ENCODE results near the gene MMRN2.

MMRN2 gene

GRCh38 chr10:86970162-86970981, 13.0 kb upstream of the MMRN2 start:
- DNase-seq, result no peak

GRCh38 chr10:86969421-86970041, 12.1 kb upstream of the MMRN2 start:
- DNase-seq, result no peak

DNA sequence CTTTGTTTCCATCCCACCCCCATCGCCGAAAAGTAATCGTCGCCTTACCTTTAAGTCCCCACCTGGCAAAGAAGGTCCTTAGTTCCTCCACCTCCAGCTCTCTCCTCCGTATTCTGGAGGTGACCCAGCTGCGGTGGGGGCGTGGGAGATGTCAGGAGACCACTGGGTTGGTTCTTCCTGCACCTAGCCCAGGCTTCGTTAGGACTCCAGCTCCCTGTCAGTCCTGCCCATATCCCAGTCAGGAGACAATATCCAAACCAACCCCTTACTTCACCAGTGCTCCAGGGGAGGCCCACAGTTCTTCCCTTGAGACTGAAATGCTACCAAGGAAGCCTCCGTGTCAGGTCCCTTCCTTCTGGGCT, 11.6 kb upstream of the MMRN2 start:
- DNase-seq, result no peak

- DNase-seq, result no peak
Measured at GRCh38 chr10:86968271-86968993, 11.0 kb upstream of the MMRN2 start, which contains the start of gene ADIRF. ADIRF (plus strand) TSS chr10:86968482; CDS start chr10:86968545, 63 bp downstream.

DNA sequence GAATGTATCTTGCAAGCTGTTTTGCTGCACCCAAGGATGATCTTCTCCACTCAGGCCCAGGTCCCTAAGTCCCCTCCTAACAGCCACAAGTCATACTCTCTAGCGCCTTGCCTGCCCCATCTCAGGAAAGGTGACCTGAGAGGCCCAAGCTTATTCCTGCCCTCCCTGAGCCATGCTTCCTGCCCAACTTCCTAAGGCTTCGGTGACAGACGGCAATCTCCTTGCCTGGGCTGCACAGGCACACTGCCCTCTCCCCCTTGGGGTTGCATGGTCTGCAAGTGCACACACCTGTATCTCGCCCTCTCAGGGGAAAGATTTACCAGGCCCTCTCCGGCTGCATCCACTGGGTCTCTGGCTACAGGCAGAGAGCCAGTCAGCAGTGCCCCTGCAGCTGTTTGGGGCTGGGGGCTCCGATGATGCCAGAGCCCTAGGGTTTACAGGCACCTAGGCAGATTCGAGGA, 10.1 kb upstream of the MMRN2 start:
- DNase-seq, result no peak

DNA sequence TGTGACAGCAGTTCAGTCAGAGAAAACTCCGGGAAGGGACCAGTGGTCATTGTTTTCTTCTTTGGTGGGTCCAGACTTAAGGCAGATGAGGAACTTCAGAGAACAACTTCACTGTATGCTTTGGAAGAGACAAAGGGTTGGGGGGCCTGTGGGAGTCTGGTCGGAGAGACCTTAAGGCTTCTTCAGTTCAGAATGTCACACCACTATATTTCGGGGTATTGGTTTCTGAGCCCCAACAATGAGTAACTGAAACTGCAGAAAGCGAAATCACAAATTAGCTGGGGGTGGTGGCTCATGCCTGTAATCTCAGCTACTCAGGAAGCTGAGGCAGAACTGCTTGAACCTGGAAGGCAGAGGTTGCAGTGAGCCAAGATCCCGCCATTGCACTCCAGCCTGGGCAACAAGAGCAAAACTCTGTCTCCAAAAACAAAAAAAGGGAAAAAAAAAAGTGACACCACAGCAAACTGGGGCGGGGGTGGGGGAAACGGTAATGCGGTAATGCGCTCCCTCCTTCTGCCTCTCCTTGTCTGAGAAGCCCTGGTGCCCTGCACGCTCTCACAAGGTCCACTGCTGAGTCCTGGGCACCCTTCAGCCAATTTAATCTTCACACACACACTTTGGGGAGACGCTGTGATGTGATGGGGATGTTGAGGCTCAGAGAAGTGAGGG, 8.7 kb upstream of the MMRN2 start:
- DNase-seq, result peak; percentile 45

GRCh38 chr10:86964847-86965190, 7.4 kb upstream of the MMRN2 start:
- DNase-seq, result no peak

DNA sequence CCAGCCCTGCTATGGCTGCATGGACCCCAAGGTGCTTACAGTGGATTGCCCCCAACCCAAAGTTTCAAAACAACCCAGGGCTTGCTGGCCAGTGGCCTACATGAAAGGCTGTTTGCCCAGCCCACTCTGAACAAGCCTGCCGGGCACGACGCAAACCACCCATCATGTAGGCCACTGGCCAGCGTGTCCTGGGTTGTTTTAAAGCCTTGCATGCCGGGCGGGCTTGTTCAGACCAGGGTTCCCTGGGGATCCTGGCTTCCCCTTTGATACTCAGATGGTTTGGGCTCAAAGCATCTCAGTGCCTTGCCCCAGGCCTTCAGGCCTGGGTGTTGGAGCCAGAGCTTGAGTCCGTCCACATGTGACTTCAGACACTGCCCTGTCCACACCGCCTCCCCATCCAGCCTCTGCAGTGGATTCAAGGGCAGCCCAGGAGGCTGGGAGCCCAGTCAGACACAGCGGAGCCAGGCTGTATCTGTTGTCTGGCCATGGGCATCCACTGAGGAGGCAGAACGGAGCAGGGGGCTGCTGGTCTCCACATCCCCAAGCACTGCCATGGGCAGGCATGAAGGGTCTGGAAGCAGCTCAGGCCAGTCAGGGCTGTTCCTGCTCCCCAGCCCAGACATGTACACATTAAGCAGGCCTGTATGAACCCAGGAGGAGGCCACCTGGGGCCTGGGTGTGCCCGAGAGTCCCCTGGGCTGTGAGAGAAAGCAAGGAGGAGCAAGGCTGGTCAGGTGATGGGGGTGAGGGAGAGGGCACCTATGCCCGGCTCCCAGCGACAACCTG, 6.8 kb upstream of the MMRN2 start:
- DNase-seq, result no peak

GRCh38 chr10:86963341-86963919, 6.0 kb upstream of the MMRN2 start:
- no peak for DNase-seq

- DNase-seq, result no peak
Measured at GRCh38 chr10:86962981-86963310, 5.5 kb upstream of the MMRN2 start.

- no peak for DNase-seq
Measured at GRCh38 chr10:86962136-86962980, 4.9 kb upstream of the MMRN2 start.

- DNase-seq, result no peak
Measured at GRCh38 chr10:86961481-86962091, 4.2 kb upstream of the MMRN2 start.

- no peak for DNase-seq
Measured at GRCh38 chr10:86960863-86961434, 3.5 kb upstream of the MMRN2 start.

- peak; percentile 62 for DNase-seq
Measured at GRCh38 chr10:86960003-86960862, 2.8 kb upstream of the MMRN2 start.

- DNase-seq, result no peak
Measured at GRCh38 chr10:86959737-86960002, 2.3 kb upstream of the MMRN2 start.

DNA sequence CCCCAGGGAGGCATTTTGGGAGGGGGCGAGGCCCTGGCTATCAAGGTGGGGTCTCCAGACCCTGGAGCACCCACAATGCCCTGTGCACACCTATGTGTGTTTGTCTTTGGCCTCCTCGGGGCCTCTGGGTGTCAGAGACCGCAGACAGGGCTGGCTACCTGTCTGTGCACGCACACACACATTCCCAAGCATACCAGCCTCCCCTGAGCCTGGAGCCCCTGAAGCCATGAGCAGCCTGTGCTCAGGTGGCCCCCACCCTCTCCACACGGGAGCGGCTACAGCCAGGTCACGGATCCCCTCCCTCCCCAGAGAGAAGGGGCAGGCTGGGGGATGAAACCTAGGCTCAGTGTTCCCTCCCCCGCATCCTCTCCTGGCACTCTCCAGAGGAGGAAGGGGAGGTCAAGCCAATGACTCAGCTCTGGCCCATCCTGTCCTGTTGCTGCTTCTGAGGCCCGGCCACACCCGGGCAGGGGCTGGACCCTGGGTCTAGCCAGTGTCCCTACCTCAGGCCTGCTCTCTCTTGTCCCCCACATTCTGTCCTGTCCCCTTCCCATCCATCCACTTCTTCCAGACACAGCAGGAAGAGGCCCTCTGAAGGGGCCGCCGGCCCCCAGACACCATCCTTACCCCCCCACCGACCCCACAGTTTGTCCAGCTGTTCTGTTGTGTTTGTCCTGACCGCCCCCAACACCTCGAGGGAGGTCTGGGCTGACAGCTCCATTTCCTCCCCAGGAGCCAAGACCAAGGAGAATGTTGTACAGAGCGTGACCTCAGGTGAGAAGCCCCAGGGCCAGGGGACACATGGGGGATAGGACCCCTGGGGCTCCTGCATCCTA, 1.7 kb upstream of the MMRN2 start:
- no peak for DNase-seq

DNA sequence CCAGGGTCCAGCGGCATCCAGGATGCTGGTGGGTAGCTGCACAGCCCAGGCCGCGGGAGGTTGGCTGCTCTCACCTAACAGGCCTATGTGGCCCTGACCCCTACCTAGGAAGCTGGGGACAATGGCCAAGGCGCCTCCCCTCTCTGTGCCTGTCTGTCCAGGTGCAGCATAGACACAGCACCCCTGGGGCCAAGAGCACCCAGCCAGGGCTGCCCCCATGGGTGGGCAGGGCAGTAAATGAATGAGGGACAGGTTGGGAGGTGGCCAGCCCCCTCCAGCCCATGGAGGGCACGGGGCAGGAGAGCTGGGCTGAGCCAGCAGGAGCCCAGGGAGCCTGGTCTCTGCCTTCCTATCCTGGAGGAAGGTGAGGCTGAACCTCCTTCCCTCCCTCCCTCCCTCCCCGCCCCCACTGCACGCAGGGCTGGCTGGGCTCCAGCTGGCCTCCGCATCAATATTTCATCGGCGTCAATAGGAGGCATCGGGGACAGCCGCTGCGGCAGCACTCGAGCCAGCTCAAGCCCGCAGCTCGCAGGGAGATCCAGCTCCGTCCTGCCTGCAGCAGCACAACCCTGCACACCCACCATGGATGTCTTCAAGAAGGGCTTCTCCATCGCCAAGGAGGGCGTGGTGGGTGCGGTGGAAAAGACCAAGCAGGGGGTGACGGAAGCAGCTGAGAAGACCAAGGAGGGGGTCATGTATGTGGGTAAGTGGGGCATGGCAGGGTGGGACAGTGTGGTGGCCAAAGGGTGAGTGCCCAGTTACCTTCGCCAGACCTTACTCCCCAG, 893 bp upstream of the MMRN2 start, which contains the start of gene SNCG:
Gene SNCG (plus strand): TSS at position 484 of the 785 bp plus-strand sequence. CDS start 99 bp downstream, at position 583.
- DNase-seq, result no peak
